GM20431 (cell line): ENCODE measurements around the gene TIA1.
"Not testable (repeated sequence)": the region's sequence is repeated elsewhere in the genome, so short reads cannot be mapped to it uniquely, and the experiment has no call there.

Experiments used
- in situ Hi-C: fragments of 300-500 bp; cut with MseI, MboI; formaldehyde crosslinking; loops from one replicate; pipeline ENCODE4 v1.15.0; 2020; ENCODE audit warnings: low sequenced_read_pairs; ENCODE audit not compliant: unreplicated experiment

Gene TIA1, protein sequence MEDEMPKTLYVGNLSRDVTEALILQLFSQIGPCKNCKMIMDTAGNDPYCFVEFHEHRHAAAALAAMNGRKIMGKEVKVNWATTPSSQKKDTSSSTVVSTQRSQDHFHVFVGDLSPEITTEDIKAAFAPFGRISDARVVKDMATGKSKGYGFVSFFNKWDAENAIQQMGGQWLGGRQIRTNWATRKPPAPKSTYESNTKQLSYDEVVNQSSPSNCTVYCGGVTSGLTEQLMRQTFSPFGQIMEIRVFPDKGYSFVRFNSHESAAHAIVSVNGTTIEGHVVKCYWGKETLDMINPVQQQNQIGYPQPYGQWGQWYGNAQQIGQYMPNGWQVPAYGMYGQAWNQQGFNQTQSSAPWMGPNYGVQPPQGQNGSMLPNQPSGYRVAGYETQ

DNA sequence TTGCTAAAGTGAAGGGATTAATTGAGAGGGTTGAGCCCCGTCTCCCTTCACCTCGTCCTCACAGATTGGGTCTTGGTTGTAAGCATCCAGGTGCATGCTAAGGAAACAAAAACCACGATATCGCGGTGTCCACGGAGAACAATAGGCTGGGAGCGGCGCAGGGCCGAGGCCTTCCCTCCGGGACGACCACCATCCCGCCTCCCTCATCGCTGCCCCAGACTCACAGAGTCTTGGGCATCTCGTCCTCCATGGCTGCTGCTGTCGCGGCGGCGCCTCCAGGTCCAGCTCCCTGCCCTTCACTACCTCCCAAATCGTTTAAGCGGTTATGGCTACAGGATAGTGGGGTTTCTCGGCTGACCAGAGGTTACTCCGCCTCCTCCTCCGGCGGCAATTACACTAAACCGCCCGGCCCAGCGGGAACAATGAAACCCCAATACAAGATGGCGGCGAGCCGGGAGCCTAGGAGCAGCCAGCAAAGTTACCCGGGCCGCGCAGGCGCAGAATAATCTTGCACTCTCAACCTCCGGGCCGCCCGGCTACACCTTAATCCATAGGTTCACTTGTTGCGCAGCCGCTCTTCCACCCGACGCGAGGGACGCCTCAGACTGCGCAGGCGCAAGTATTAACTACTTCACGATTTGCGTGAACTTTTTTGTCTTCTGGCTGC lies at the start of gene TIA1:
TIA1 (minus strand) TSS at position 448 of the 667 bp plus-strand sequence; CDS start at position 250, 198 bp downstream.
- in situ Hi-C loops, result no loop called here

DNA sequence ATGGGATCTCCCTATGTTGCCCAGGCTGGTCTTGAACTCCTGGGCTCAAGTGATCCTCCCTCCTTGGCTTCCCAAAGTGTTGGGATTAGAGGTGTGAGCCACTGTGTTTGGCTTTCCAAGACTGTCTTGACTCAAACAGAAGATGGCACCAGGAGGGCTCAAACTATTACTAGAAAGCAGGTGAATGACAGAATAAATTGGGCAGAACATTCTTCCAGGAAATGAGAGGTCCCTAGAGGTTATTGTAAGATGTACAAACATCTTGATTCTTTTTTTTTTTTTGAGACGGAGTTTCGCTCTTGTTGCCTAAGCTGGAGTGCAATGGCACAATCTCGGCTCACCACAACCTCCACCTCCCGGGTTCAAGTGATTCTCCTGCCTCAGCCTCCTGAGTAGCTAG lies 49.4 kb upstream of the TIA1 start:
- in situ Hi-C loops, result not testable (repeated sequence)

DNA sequence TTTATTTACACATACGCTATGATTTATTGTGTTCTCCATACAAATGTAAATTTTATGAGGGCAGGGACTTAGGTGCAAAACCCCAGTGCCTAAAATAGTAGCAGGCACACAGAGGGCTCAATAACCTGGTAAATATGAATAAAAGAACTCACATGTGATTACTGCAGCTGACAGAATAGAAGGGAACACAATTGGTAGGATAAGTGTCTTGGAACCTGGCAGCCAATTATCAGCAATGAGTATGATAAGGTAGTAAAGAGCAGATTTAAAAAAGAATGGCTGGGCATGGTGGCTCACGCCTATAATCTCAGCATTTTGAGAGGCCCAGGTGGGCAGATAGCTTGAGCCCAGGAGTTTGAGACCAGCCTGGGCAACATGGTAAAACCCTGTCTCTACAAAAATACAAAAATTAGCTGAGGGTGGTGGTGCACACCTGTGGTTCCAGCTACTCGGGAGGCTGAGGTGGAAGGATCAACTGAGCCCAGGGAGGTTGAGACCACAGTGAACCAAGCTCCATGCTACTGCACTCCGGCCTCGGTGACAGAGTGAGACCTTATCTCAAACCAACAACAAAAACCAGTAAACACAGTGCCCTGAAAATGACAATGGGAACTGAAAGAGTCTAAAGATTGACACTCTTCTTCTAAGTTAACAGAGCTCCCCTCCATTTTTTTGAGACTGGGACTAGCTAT lies 35.2 kb upstream of the TIA1 start:
- in situ Hi-C loops, result no loop called here

DNA sequence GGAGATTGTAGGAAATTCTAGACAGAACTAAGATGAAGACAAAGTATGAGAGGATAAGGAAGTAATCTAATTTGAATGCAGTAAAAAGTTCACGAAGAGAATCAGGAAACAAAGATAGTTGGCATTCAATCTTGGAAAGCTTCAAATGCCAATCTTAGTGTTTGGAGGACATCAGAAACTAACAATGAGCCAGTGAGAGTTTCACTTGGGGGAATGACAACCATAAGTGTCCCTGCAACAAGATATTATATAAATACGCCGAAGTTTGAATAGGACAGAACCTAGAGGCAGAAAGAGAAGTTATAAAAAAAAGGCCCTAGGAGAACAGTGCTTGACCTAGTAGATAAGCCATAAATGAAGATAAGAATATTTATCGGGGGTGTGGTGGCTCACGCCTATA lies 34.0 kb upstream of the TIA1 start:
- in situ Hi-C loops, result no loop called here

DNA sequence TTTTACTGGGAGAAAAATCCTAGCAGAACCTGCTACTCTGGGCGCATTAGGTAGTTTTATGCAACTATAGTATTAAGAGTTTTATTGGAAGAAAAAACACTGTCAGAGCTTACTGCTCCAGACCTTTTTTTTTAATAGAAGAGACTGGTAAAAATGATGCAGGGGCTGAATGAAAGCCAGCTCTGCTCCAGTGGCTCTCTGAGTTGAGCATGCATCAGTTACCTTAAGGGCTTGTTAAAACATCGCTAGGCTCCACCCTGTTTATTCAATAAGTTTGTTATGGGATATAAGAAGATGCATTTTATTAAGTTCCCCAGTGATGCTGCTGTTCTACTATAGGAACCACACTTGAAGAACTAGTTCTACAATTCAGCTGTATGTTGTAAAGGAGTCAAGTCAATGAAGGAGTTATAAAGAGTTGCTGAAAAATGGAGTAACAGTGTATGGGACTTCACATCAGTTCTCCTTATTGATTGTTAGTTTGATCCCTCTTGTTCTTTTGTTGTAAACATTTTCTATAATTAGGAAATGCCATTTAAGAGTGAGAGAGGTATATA lies 31.9 kb upstream of the TIA1 start:
- in situ Hi-C loops, result no loop called here

DNA sequence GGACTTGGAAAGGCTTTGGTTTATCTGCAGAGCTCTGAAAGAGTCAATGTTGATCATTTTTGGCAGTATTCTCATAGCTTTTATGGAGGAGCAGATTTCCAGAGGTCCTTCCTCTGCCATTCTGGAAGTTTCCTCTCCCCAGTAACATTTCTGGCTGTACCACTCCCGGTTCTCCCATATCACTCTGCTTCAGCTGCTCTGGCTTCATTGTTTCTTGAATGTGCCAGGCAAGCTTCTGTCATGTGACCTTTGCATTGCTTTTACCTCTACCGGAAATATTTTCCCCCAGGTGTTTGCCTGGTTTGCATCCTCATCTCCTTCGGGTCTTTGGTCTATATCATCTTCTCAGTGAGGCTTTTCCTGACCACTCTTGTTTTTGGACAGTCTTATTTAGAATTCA lies 21.9 kb upstream of the TIA1 start:
- in situ Hi-C loops, result no loop called here

DNA sequence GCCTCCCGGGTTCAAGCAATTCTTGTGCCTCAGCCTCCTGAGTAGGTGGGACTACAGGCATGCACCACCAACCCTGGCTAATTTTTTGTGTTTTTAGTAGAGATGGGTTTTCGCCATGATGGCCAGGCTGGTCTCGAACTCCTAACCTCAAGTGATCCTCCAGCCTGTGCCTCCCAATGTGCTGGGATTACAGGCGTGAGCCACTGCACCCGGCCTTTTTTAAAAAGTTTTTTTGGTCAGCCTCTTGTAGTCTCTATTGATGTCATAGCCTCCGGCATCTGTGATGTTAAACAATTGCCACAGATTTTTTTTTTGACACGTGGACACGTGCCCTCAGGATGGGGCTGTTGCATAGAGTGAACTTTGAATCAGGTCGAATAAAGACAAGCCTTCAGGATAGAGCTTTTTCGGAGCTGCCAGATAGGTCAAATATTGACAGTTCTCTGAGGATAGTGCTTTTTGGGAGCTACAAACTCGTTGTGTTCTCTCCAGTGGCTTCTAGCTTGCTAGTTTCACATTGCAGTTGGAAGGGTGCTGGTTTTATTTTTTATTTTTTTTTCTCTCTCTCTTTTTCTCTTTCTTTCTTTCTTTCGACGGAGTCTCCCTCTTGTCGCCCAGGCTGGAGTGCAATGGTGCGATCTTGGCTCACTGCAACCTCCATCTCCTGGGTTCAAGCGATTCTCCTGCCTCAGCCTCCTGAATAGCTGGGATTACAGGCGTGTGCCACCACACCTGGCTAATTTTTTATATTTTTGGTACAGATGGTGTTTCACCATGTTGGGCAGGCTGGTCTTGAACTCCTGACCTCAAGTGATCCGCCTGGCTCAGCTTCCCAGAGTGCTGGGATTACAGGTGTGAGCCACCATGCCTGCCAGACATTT lies 21.2 kb upstream of the TIA1 start:
- in situ Hi-C loops, result not testable (repeated sequence)

DNA sequence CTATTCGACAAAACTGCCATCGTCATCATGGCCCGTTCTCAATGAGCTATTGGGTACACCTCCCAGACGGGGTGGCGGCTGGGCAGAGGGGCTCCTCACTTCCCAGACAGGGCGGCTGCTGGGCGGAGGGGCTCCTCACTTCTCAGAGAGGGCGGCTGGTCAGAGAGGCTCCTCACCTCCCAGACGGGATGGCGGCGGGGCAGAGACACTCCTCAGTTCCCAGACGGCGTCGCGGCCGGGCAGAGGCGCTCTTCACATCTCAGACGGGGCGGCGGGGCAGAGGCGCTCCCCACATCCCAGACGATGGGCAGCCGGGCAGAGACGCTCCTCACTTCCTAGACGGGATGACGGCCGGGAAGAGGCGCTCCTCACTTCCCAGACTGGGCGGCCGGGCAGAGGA lies 18.5 kb upstream of the TIA1 start:
- in situ Hi-C loops, result not testable (repeated sequence)

DNA sequence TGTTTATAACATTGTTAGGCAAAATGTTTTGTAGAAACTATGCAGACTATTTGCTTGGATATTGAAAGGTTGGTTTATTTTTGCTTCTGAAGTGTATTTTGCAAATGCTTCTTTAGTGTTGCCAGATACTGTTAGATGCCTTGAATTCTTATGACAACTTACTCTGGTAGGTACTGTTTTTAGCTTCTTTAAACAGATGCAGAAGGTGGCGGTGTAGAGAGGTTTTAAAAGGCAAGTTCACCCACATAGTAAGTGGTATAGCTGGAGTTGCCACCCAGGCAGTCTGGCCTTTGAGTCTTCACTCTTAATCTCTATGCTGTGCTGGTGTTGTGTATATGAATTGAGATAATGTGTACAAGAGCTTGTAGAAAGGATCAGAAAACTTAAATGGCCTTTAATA lies 13.1 kb upstream of the TIA1 start:
- in situ Hi-C loops, result no loop called here

DNA sequence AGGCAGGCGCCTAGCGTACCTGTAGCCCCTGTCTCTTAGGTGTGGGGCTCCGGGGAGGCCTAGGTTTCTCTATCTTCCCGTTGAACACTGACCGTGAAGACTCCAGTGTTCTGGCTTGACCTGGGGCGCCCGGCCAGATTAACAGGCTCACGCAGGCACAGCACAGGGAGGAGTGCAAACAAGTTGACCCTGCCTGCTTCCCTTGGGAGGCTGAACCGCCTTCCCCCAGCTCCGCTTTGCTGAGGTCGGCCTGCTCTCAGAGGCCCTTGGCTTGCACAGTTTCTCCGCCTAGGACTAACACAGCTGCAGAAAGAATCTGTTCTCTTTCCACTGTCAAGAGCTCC lies 10.1 kb upstream of the TIA1 start:
- in situ Hi-C loops, result no loop called here

DNA sequence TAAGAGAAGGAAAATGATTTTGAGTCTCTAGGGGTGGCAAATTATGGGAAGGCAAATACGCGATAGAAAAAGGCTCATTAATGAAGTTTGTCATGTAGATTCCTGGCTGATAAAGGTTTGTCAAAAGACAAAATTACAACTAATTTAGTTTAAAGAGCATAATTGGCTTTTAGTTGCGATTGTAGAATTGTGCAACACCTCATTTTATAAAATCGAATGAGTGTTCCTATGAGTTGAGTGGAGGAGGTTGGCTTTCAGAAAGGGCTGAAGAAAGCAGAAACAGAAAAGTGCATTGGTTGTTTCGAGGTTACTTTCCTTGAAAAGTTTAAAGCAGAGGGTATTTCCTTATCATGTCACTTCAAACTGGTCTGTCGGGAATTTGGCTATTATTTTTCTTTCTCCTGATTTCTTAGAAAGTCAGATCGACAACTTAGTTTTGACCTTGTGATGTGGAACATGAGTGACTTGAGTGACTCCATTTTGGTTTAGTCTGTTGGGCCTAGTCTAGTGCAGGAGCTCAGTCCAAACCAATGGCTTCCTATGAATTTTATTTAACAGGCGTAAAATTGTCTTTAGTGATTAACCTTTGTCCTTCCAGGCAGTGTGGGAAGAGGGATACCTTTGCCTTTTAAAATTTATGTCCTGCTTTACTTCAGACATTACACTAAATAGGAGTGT lies 7.3 kb upstream of the TIA1 start:
- in situ Hi-C loops, result no loop called here

DNA sequence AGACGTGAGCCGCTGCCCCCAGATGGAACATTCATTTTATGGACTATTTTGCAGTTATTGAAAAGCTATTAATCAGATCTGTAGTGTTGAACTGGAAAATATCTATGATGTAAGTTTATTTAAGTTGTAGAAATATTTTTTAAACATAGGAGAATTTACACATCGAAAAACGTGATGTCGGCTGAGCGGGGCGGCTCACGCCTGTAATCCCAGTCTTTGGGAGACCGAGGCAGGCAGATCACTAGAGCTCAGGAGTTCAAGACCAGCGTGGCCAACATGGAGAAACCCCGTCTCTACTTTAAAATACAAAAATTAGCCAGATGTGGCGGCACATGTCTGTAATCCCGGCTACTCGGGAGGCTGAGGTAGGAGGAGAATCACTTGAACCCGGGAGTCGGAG lies 2.0 kb upstream of the TIA1 start:
- in situ Hi-C loops, result no loop called here

DNA sequence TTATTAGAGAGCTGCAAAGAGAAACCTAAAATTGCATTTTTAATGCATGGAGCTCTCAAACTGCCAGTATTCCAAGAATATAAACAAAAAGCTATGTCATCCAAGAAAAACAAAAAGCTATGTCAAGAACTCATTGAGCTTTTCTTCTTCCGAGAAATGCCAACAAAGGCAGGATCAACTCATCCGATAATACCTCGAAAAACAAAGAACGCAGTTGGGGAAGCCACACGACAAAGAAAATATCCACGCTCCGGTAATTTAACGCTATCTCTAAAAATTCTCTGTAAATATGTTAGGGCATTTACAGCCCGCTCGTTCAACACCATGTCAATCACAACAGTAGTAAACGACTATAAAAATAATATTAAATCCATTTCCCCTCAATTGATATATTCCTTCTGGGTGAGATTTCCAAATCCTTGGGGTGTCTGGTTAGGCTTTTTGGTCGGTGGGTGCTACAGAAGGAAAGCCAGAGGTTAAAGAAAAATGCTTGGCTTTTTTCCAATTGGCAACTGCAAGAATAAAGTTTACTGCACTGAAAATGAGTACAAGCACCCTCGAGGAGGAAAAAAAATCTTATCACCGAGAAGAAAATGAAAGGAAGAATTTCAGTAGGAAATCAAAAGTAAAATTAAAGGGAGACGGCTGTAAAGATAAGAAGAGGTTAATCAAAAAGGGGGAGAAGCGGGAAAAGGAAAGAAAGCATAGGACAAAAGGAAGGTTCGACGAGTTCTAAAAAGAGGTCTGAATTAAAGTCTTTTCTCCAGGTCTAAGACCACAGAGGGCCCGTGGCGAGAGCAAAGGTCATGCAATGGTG lies 856 bp downstream of the TIA1 start:
- in situ Hi-C loops, result no loop called here

DNA sequence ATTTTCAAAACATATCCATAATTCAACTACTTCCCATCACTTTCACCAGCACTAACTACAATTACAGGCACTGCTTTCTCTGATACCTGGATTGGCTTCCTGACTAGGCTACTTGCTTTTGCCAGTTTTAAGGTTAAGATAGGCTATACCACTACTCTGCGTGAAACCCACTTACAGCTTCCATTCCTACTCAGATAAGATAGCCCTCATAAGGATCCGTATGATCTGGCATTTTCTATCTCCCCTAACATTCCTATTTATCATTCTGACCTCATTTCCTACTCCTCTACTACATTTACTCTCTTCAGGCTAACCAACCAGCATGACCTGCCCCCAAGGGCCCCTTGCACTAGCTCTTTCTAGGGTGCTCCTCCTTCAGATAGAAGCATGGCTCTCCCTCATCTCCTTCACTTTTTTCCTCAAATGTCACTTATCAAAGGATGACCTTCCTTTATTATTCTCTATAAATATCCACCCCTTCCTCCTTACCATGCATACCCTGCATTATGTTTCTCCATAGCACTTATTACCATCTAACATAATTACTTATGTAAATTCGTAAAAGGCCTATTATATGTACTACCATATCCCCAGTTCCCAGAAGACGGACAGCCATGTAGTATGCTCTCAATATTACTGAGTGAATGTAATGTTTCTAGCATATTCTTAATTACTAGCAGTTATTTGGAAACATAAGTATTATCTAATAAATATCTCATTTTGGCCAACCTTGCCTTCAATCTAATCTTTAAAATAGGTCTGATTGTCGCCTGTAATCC lies 4.4 kb downstream of the TIA1 start:
- in situ Hi-C loops, result no loop called here

DNA sequence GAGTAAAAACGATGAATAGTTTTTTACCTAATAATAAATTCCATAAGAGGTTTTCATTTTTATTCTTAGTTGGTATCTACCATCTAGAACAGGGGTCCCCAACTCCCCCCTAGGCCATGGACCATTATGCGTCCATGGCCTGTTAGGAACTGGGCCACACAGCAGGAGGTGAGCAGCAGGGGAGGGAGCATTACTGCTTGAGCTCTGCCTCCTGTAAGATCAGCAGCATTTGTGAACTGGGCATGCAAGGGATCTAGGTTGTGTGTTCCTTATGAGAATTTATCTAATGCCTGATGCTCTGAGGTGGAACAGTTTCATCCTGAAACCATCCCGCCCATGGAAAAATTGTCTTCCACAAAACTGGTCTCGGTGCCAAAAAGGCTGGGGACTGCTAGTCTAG lies 5.9 kb downstream of the TIA1 start:
- in situ Hi-C loops, result no loop called here

DNA sequence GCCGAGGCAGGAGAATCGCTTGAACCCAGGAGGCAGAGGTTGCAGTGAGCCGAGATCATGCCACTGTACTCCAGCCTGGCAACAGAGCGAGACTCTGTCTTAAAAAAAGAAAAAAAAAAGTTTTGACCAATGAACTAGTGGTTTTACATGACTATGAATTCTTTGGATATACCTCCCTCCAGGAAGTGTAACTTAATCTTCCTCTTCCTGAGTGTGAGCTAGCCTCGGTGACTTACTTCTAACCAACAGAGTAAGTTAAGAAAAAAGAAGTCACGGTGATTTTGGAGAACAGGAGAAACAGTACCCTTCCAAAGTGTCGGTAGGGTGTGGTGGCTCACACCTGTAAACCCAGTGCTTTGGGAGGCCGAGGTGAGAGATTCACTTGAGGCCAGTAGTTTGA lies 7.1 kb downstream of the TIA1 start:
- in situ Hi-C loops, result no loop called here

DNA sequence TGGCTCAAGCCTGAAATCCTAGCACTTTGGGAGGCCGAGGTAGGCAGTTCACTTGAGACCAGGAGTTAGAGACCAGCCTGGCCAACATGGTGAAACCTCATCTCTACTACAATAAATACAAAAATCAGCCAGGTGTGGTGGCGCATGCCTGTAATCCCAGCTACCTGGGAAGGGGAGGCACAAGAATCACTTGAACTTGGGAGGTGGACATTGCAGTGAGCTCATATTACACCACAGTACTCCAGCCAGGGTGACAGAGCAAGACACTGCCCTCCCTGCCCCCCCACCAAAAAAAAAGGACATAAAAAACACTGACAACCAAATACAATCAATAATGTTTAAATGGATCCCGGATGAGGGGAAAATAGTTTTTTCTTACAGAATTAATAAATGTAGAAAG lies 7.8 kb downstream of the TIA1 start:
- in situ Hi-C loops, result no loop called here

DNA sequence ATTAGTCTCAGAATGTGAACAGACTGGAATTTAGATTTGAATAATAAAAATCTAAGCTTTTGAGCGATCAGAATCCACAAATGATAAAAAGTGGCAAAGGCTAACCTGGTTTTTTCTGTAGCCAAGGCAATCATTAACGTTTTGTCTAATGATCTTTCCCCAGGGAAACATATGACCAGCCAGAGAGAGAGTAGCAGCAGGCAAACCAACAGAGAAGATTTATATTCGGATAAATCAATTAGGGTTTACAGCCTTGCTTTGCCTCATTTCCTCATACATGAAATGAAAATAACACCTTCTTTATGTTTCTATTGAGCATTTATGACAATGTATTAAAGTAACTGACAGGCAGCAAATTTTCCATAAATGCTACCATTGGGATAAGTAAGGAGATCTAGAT lies 14.5 kb downstream of the TIA1 start:
- in situ Hi-C loops, result no loop called here
